Endothelial cell of umbilical vein (primary cell): ENCODE data around the gene FOXK1. TPM values are rescaled to one million over a fixed set of nuclear protein-coding genes. Genes with fewer than 3 reads are reported as not detected.

Source experiments
- BruUV-seq: library from RNA; stranded (reverse); fragments of 400-500 nt; replicated peaks from 2 replicates; lab custom pipeline; 2021; lab: Mats Ljungman, UMichigan
- CTCF ChIA-PET: fragments of 300-600, 350-600 bp; sonication (Branson Sonifier 250); formaldehyde crosslinking; loops from one replicate; lab custom pipeline; 2021; ENCODE audit warnings: antibody characterized with exemption, inconsistent platforms; lab: Charles Lee
- POLR2A ChIA-PET: fragments of 300-600, 350-600 bp; sonication (Branson Sonifier 250); formaldehyde crosslinking; loops from one replicate; lab custom pipeline; 2021; ENCODE audit warnings: antibody characterized with exemption, inconsistent platforms; lab: Charles Lee
- DNase-seq: peaks from one replicate; pipeline ENCODE4 v3.0.0-alpha.2; 2011; ENCODE audit warnings: low read depth, low spot score
- FAIRE-seq: peaks from 2 replicates; lab custom pipeline; 2011; peaks lifted over from hg19 to GRCh38; lab: Jason Lieb, UNC
- H2AFZ ChIP-seq: 2 replicates; pipeline ENCODE4 v1.6.0; 2012; ENCODE audit warnings: low read depth, low read length, control low read depth, inconsistent platforms
- H3K27ac ChIP-seq: 2 replicates; pipeline ENCODE4 v1.5.1; 2011; ENCODE audit warnings: low read depth, mild to moderate bottlenecking, control low read depth, low read length, moderate library complexity; ENCODE audit not compliant: insufficient read depth
- H3K27me3 ChIP-seq, 2 experiments: 2 replicates each; pipeline versions ENCODE4 v1.6.0 to v1.6.1; 2011; ENCODE audit warnings: low read length in 2 of 2, mixed read lengths in 1 of 2; ENCODE audit not compliant: control insufficient read depth in 2 of 2, insufficient read depth in 2 of 2
- H3K36me3 ChIP-seq, 2 experiments: 2 replicates in 1 of 2; 3 replicates in 1 of 2; pipeline ENCODE4 v1.5.1; 2011; ENCODE audit warnings: low read length in 2 of 2, mild to moderate bottlenecking in 1 of 2, moderate library complexity in 1 of 2; ENCODE audit not compliant: control insufficient read depth in 2 of 2, insufficient read depth in 2 of 2; ENCODE audit errors: extremely low read depth in 1 of 2
- H3K4me1 ChIP-seq: 3 replicates; pipeline ENCODE4 v1.5.1; 2011; ENCODE audit warnings: mild to moderate bottlenecking, low read length; ENCODE audit not compliant: control insufficient read depth, insufficient read depth; ENCODE audit errors: extremely low read depth
- H3K4me2 ChIP-seq: 2 replicates; pipeline ENCODE4 v1.6.1; 2011; ENCODE audit warnings: low read length, control low read depth, mixed read lengths; ENCODE audit not compliant: insufficient read depth
- H3K4me3 ChIP-seq, 3 experiments: fragments of 200-600 bp in 1 of 3; sonication (generic), shearing (Covaris generic) in 1 of 3; replicated peaks in 1 of 3; 2 replicates each; pipeline ENCODE4 v1.5.1; 2011 to 2016; ENCODE audit warnings: control low read depth in 3 of 3, low read length in 3 of 3, mild to moderate bottlenecking in 2 of 3, inconsistent platforms in 1 of 3, low read depth in 1 of 3, moderate library complexity in 1 of 3; ENCODE audit not compliant: insufficient read depth in 1 of 3
- H3K79me2 ChIP-seq: 2 replicates; pipeline ENCODE4 v1.6.0; 2012; ENCODE audit warnings: low read length, inconsistent platforms; ENCODE audit not compliant: control insufficient read depth, insufficient read depth
- H3K9ac ChIP-seq: replicated peaks from 2 replicates; pipeline ENCODE3; 2011; ENCODE audit warnings: low read length, control low read depth; ENCODE audit not compliant: insufficient read depth; ENCODE audit errors: extremely low read depth
- H3K9me1 ChIP-seq: replicated peaks from 3 replicates; pipeline ENCODE4 v1.6.0; 2011; ENCODE audit warnings: mild to moderate bottlenecking, low read length; ENCODE audit not compliant: control insufficient read depth, insufficient read depth; ENCODE audit errors: extremely low read depth
- H3K9me3 ChIP-seq: replicated peaks from 2 replicates; pipeline ENCODE4 v1.5.1; 2012; ENCODE audit warnings: low read length, inconsistent platforms; ENCODE audit not compliant: control insufficient read depth, insufficient read depth
- H4K20me1 ChIP-seq: replicated peaks from 2 replicates; pipeline ENCODE3; 2011; ENCODE audit warnings: mild to moderate bottlenecking, low read length; ENCODE audit not compliant: control insufficient read depth, insufficient read depth; ENCODE audit errors: extremely low read depth
- CTCF ChIP-seq, 2 donors: IDR thresholded peaks; 1 replicate in 1 of 2; 2 replicates in 1 of 2; pipeline ENCODE4 v1.5.1; 2011; ENCODE audit warnings: low read length in 2 of 2, mild to moderate bottlenecking in 2 of 2, moderate library complexity in 2 of 2, control low read depth in 1 of 2, inconsistent platforms in 1 of 2, low read depth in 1 of 2; ENCODE audit not compliant: insufficient read depth in 1 of 2; ENCODE audit errors: extremely low read depth in 1 of 2
- EZH2 ChIP-seq: IDR thresholded peaks from 2 replicates; pipeline ENCODE4 v1.6.1; 2012; ENCODE audit warnings: borderline replicate concordance, low read depth, mild to moderate bottlenecking, moderate library complexity, low read length, inconsistent platforms; ENCODE audit not compliant: severe bottlenecking
- FOS ChIP-seq: IDR thresholded peaks from 2 replicates; pipeline ENCODE4 v1.6.1; 2011; ENCODE audit warnings: mild to moderate bottlenecking, low read length, moderate library complexity, borderline replicate concordance; ENCODE audit not compliant: insufficient read depth
- GATA2 ChIP-seq: IDR thresholded peaks from 2 replicates; pipeline ENCODE4 v1.7.0; 2011; ENCODE audit warnings: low read depth, mild to moderate bottlenecking, moderate library complexity, mixed read lengths, low read length; ENCODE audit not compliant: insufficient read length, insufficient read depth
- JUN ChIP-seq: IDR thresholded peaks from 2 replicates; pipeline ENCODE4 v1.6.1; 2011; ENCODE audit warnings: borderline replicate concordance, low read depth; ENCODE audit not compliant: insufficient read length, insufficient read depth
- MAX ChIP-seq: IDR thresholded peaks from 2 replicates; pipeline ENCODE4 v1.6.1; 2011; ENCODE audit not compliant: insufficient read depth, insufficient read length
- MYC ChIP-seq: IDR thresholded peaks from one replicate; pipeline ENCODE4 v1.6.1; 2011; ENCODE audit warnings: mild to moderate bottlenecking, low read depth, low read length
- POLR2A ChIP-seq: IDR thresholded peaks from 2 replicates; pipeline ENCODE4 v1.6.1; 2012; ENCODE audit warnings: low read depth, mild to moderate bottlenecking, control low read depth, low read length
- POLR2AphosphoS5 ChIP-seq: IDR thresholded peaks from 2 replicates; pipeline ENCODE4 v1.6.1; 2012; ENCODE audit warnings: low read depth, mild to moderate bottlenecking, control low read depth, low read length, moderate library complexity; ENCODE audit not compliant: insufficient read depth
- dilution Hi-C: fragments of 300-500 bp; cut with MboI; formaldehyde crosslinking; loops from one replicate; pipeline ENCODE4 v1.15.0; 2019; ENCODE audit warnings: low sequenced_read_pairs; ENCODE audit not compliant: extremely low pct_ligation_motif_present
- intact Hi-C: fragments of 100-400 bp; cut with micrococcal nuclease; formaldehyde crosslinking; loops from one replicate; pipeline ENCODE4 v1.10.0; 2022
- polyA plus RNA-seq, 4 experiments: library from polyadenylated mRNA; depleted of rRNA in 3 of 4; stranded (reverse) in 3 of 4; unstranded in 1 of 4; fragments of >200 nt; gene quantifications; 2 replicates each; pipeline versions ENCODE4 v1.2.1 to v1.2.3, GENCODE V29; 2011 to 2012; ENCODE audit warnings: missing spikeins in 1 of 4
- total RNA-seq: library from RNA; stranded (reverse); gene quantifications from 2 replicates; pipeline ENCODE4 v1.2.3, GENCODE V29; 2021

Gene FOXK1
- total and polyA plus RNA-seq, 2 donors (not counting 3 experiments of a cell fraction or from before 2014, with no cell fraction given): 8.0 to 52.1 TPM

- Histone ChIP-seq H3K9ac (no peak overlapping the region), H3K4me3 (no peak overlapping the region), H3K9me3 (no peaks in the 10 kb centered on the region), H3K36me3 (peaks cover 14 to 43% of the 10 kb centered on the region in 2 experiments), H3K79me2 (peaks cover 2% of the 10 kb centered on the region), H3K4me1 (no peaks in the 10 kb centered on the region), H3K9me1 (no peaks in the 10 kb centered on the region), H3K27me3 (no peaks in the 10 kb centered on the region), H2AFZ (no peak overlapping the region), H3K27ac (no peak overlapping the region), H3K4me2 (no peak overlapping the region), H4K20me1 (no peaks in the 10 kb centered on the region)
- DNase-seq (no peak), FAIRE-seq (no peak)
- dilution Hi-C loops: no loop called here
- ChIA-PET CTCF (interaction anchor here (1.0 kb wide), 1 partner anchor 18 kb away, joined by 3 read pairs; no protein-coding TSS in a partner anchor), POLR2A (no interaction called here)
- intact Hi-C loops: no loop called here
- no TSS peak for BruUV-seq
- no peak for TF ChIP-seq POLR2AphosphoS5
- TF ChIP-seq FOS: no peak
- TF ChIP-seq CTCF (IDR thresholded peaks at IDR 0.05; ENCODE audit: extremely low read depth in 1 of 2, insufficient read depth in 1 of 2, low read depth in 1 of 2, low read length in 2 of 2): no peak
- no peak for TF ChIP-seq GATA2
- TF ChIP-seq MYC: no peak
- TF ChIP-seq MAX: no peak
- TF ChIP-seq JUN: no peak
- no peak for TF ChIP-seq EZH2
- TF ChIP-seq POLR2A: no peak
Measured at GRCh38 chr7:4763794-4764185, 81.7 kb downstream of the FOXK1 start.
